ENCODE measurements around the gene UVRAG. TPM values are rescaled to one million over a fixed set of nuclear protein-coding genes. Genes with fewer than 3 reads are reported as not detected.

Gene UVRAG
- total RNA-seq, 1 experiment from 2014 or later = 29.5 TPM

- TF ChIP-seq CTCF (IDR thresholded peaks at IDR 0.05) = no peak
- no peak for TF ChIP-seq SIN3A (IDR thresholded peaks at IDR 0.05; ENCODE audit: borderline replicate concordance, insufficient read depth, low read depth, low read length)
- no peak for TF ChIP-seq TCF7L2 (IDR thresholded peaks at IDR 0.05; ENCODE audit: low read depth, low read length)
- no peak for TF ChIP-seq REST (IDR thresholded peaks at IDR 0.05; ENCODE audit: insufficient read depth in 1 of 2, low read depth in 2 of 2, low read length in 1 of 2)
- no peak for TF ChIP-seq POLR2AphosphoS5 (IDR thresholded peaks at IDR 0.05; ENCODE audit: low read depth, low read length)
- intact Hi-C loops (cut with micrococcal nuclease; ENCODE audit: unreplicated experiment) = loop anchor here (10.0 kb wide), 1 partner anchor 352 kb away; no protein-coding TSS in a partner anchor
- in situ Hi-C loops (cut with HindIII; ENCODE audit: low pct_unique_long_range_greater_than_20kb, low sequenced_read_pairs) = no loop called here
- DNase-seq (ENCODE audit: low read depth, low spot score) (no peak), ATAC-seq (no peak)
- BruUV-seq (replicated peaks) = no TSS peak
- Histone ChIP-seq H3K27ac (ENCODE audit: low read length) (no peak overlapping the region), H3K4me3 (ENCODE audit: low read depth in 2 of 2, low read length in 2 of 2) (no peak overlapping the region), H3K4me1 (ENCODE audit: control insufficient read depth, insufficient read depth, low read length) (peaks cover 9% of the 10 kb centered on the region; the same call in 1 of the 2 replicates), H3K9me3 (ENCODE audit: control insufficient read depth, insufficient read depth, low read depth, low read length) (no peaks in the 10 kb centered on the region), H3K36me3 (ENCODE audit: control insufficient read depth, insufficient read depth, low read length) (no peaks in the 10 kb centered on the region), H3K27me3 (ENCODE audit: control insufficient read depth, insufficient read depth, low read length) (no peaks in the 10 kb centered on the region)
- ChIA-PET POLR2A (no interaction called here), CTCF (no interaction called here)
These were observed 342.0 kb downstream of the UVRAG start for GRCh38 chr11:76156971-76157427.

- intact Hi-C loops (cut with micrococcal nuclease; ENCODE audit: unreplicated experiment) = loop anchor here (10.0 kb wide), 1 partner anchor 353 kb away; no protein-coding TSS in a partner anchor
- BruUV-seq (replicated peaks) = no TSS peak
- no peak for ATAC-seq
These were observed 342.9 kb downstream of the UVRAG start for GRCh38 chr11:76157891-76158290.

More at GRCh38 chr11:76157891-76158290, 342.9 kb downstream of the UVRAG start:
- no peaks in the 10 kb centered on the region for H3K9me3 ChIP-seq (ENCODE audit: control insufficient read depth, insufficient read depth, low read depth, low read length)
- peaks cover 4% of the 10 kb centered on the region; the same call in 1 of the 2 replicates for H3K4me1 ChIP-seq (ENCODE audit: control insufficient read depth, insufficient read depth, low read length)
- in situ Hi-C loops (cut with HindIII; ENCODE audit: low pct_unique_long_range_greater_than_20kb, low sequenced_read_pairs) = no loop called here
- no peak overlapping the region for H3K4me3 ChIP-seq (ENCODE audit: low read depth in 2 of 2, low read length in 2 of 2)
- no peaks in the 10 kb centered on the region for H3K27me3 ChIP-seq (ENCODE audit: control insufficient read depth, insufficient read depth, low read length)
- ChIA-PET CTCF (no interaction called here), POLR2A (interaction anchor here (0.6 kb wide), 1 partner anchor 33 kb away, joined by 4 read pairs; no protein-coding TSS in a partner anchor)
- DNase-seq (ENCODE audit: low read depth, low spot score) = no peak
- H3K27ac ChIP-seq (ENCODE audit: low read length) = no peak overlapping the region
- H3K36me3 ChIP-seq (ENCODE audit: control insufficient read depth, insufficient read depth, low read length) = no peaks in the 10 kb centered on the region
- TF ChIP-seq CTCF (IDR thresholded peaks at IDR 0.05) (no peak), REST (IDR thresholded peaks at IDR 0.05; ENCODE audit: insufficient read depth in 1 of 2, low read depth in 2 of 2, low read length in 1 of 2) (no peak), POLR2AphosphoS5 (IDR thresholded peaks at IDR 0.05; ENCODE audit: low read depth, low read length) (no peak), TCF7L2 (IDR thresholded peaks at IDR 0.05; ENCODE audit: low read depth, low read length) (no peak), SIN3A (IDR thresholded peaks at IDR 0.05; ENCODE audit: borderline replicate concordance, insufficient read depth, low read depth, low read length) (no peak)

Data from Panc1 (cell line).